HG02852 (cell line): ENCODE results near the gene SCGB3A2.

Experiments used
- ATAC-seq: cut with Tn5 transposase; IDR thresholded peaks from one replicate; pipeline ENCODE4 v1.9.1; 2021; ENCODE audit warnings: mild to moderate bottlenecking, moderate library complexity; ENCODE audit not compliant: unreplicated experiment

Gene SCGB3A2, protein sequence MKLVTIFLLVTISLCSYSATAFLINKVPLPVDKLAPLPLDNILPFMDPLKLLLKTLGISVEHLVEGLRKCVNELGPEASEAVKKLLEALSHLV

DNA sequence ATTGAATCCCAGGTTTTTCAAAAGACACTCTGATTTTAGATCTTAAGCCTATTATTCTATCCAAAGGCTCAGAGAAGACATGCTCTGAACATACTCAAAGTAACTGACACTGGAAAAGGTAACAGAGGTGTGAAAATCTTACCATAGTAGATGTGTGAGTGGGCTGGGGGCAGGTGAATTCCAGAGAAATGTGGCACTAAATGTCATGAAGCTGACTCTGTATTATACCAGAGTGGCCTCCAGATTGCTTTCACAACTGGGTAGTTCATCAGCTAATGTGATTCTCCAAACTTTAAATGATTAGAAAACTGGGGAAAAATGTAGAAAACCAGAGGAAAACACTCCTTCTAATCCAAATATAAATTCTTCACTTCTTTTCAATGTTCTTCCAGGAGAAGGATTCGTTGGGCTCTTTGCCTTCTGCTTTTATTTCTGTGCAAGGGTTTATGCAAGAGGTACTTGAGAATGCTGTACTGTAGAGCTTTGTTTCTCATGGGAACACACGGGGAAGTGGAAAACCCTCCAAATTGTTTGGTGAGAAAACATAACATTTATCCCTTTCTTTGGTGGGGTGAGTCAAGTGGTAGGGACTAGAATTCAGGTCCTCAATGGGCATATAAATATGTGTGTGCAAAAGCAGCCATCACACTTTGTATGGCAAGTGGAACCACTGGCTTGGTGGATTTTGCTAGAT is at the start of gene SCGB3A2:
SCGB3A2 (plus strand) TSS at position 646 of the 694 bp plus-strand sequence. CDS start 93 bp downstream, outside the sequence.
- ATAC-seq, result no peak

DNA sequence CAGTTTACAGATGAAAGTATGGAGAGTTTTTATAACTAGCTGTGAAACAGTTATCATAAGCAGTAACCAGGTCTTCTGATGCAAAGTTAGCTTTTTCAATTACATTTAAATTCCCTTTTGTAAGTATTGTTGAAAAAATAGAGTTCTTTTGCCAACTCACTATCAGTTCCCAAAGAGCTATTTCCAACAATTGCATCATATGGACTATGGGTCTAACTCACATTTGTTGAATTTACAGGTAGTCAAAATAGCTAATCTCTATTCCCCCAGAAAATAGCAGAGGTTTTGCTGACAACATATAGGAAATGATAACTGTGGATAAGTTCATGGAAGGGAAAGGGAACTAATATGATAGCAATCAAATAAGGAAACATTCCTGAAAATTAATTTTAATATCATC is 48.5 kb upstream of the SCGB3A2 start:
- ATAC-seq, result no peak

DNA sequence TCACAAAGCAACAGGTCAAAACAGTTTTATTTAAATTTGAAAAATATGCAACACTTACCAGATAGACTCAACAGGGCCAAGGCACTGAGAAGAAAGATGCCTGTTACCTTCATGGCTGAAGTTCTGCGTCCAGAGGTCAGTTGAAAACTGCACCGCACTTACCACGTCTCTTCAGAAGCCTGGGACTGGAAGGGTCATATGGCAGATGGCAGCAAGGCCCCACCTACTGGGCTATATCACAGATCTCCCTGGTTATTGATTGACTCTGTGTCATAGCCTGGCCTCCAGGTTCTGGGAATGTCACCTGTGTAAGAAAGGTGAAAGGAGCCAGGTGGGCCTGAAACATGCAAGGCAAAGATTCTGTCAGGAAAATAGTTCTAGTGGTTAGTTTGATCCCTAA is 47.0 kb upstream of the SCGB3A2 start, which contains the start of gene SPINK1:
SPINK1 (minus strand) TSS at position 207 of the 400 bp plus-strand sequence; CDS start at position 113, 94 bp downstream.
- no peak for ATAC-seq

DNA sequence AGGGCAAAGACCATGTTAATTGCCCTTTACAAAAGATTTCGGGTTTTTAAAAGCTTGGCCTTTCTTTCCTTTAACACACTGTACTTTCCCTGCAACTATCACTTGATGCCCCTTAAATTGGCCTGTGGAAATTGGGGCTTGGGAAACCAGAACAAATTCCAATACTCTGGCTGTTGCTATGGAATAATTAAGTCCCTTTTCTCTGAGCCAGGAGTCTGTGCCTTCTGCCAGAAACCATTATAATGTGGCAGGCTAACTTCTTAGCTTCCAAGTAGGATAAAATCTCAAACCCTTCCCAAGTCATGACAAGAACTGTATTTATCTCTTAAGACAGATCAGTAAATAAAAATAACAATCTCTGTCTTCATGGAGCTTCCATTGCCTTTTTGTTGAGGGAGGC is 46.0 kb upstream of the SCGB3A2 start:
- ATAC-seq, result no peak

DNA sequence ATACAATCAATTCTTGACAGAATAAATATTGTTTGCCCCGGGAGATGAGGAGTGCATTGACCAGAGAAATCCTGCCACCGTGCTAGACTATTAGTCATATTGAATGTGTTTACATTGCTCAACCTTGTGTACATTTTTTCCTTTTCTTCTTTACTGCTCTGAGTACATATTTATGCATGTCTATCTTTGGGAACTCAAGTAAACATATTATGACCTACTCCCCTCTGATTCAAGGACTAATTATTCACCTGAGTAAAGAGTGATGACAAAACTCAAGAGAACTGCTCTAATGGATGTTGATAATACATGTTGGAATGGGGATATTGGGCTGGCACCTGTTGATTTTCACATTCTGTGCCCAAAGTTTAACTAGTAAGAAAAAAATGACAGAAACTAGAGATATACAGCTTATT is 43.1 kb upstream of the SCGB3A2 start:
- no peak for ATAC-seq

DNA sequence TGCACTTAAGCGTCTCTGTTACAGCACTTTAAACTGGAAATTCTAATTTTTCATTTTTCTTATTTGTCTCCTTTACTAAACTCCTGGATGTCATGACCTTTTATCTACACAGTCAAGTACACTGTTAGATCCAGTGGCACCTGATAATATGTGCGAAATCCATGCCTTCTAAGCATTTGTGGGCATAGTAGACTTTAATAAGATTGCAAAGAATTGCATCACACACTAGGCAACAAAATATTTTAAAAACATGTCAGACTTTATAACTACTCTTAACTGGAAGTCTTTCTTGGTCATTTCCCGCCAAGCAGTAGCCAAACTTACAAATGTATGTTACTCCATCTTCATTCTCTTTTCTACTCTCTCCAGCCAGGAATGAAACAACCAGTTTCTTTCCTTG is 42.1 kb upstream of the SCGB3A2 start:
- no peak for ATAC-seq

DNA sequence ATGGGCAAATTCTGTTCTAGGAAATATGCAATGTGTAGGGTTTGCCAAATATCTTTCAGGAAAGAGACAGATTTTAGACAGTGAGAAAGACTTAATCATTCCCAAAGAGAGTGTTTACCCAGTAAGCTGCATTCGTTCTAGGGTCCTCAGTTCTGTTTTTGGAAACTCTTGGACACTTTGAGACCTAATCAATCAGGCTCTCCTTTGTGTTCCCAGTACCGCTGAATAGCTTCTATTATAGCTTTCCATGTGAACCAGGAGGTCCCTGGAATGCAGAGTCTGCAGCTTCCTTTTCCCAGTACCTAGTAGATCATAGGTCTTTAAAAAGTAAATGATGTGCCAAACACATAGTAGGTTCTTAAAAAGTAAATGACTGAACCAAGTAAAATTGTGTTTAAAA is 35.6 kb upstream of the SCGB3A2 start:
- no peak for ATAC-seq

DNA sequence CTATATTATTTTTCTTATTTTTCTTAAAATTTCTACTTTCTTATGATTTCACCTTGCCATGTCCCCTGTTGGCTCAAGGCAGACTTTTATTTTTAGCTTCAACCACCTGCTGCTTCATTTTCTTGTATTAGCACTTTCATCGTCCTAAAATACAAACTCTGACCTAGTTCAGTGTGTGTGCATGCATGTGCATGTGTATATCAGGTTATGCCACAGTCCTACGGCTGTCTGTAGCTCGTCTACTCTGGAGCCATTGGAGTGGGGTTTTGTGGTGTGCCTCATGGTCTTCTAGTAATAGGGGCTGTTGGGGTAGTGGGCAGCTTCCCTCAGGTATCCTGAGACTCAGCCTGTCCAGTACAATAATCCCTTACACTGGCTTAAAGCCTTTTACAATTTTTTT is 33.7 kb upstream of the SCGB3A2 start:
- ATAC-seq, result no peak

DNA sequence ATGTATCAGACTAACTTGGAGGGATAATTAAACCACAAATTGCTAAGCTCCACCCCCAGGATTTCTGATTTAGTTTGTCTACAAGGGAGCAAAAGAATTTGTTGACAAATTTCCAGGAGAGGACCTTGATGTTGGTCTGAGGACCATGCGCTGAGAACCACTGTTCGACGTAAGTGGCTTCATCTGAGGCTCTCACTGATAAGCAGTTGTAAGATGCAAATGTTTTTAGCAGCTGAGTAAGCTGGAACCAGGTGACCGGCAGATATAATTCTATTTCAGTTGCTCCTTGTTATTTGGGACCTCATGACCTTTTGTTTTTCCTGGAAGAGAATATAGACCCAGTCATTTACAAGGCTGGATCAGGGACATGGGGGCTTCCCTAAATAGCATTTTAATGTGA is 32.9 kb upstream of the SCGB3A2 start:
- no peak for ATAC-seq

DNA sequence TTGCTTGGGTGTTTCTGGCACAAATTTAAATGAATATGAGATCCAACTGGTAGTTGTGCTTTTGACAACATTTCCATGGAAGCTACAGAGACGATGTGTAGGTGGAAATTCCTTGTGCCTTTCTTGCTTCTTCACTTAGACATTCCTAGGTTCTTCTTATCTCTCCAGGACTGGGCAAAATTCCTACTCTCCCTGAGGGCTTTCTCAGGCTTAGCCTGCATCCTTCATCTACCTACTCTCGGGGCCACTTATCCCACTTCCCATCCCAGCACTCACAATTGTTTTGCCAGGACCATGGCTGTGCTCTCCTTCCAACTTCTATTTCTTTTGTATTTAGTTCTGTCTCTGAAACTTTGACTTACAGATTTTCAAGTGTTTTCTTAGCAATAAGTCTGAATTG is 29.3 kb upstream of the SCGB3A2 start:
- ATAC-seq, result no peak

DNA sequence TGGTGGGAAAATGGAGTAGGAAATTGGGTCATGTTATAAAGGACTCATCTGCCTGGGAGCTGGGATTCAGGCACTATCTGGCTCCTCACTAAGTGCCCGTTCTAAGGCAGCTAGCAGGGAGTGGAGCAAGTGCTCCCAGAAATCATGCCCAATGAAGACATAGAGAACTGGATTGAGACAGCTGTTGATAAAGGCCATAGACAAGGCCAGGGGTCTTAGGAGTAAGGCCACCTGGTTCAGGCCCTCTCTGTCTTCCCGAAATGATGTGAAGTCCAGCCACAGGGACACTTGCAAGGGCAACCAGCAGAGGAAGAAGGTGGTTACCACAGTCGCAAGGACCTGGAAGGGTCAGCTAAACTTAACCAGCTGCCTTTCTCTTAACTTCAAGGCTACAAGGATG is 26.9 kb upstream of the SCGB3A2 start:
- no peak for ATAC-seq

DNA sequence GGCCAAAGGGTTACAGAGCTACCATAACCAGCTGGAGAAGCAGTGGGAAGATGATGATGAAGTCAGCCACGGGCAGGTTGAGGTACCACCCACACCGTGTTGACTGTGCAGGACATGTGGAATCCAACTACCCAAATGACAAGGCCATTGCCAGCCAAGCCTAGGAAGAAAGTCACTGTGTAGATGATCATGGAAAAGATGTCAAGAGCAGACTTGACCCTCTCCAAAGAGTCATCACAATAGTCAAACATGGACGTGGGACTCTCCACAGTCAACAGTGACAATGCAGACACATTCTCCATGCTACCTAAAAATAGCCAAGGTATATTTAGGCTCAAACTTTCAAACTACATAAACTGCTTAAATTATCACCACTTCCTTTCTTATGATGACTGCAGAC is 26.1 kb upstream of the SCGB3A2 start:
- no peak for ATAC-seq

DNA sequence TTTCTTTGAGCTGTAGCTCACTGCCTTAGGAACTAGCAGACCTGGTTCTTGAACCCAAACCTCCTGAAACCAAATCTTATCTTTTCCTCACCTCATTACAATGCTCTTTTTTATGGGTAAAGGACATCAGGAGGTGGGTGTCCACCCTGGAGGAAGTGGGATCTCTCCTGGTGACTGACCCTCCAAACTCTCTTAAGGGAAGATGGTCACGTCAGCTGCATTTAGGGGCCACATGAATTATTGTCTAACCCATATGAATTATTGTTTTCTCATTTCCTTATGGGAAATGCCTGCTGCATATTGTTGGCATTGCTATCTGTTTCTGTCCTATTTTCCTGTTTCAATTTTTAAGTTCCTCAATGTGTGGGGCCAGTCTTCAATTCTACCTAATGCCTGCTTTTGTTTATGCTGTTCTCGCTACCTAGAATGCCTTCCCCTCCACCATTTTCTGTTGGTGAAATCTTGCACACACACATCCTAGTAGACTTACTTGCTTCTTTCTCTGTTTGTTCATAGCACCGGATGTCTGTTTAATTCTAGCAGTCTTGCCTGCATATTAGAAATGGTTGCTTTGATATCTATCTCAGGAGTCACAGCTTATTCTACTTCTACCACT is 25.0 kb upstream of the SCGB3A2 start:
- no peak for ATAC-seq

DNA sequence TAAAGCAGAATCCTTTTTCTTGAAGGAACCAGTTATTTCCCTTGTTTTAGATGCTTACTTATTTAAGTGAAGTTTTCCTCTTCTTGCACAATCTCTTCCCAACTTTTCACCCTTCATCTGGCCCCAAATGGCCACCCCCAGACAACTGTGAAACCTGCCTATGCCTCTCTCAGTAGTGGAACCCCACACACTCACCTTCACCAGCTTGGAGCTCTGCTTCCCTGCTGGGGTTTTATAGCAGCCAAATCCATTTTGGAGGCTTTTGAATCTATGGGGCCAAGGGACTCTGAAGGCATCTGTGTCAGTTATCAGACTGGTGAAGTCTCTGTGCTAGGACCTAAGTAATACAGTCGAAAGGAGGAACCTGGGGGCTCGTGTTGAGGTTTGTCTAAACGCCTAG is 24.2 kb upstream of the SCGB3A2 start:
- no peak for ATAC-seq

DNA sequence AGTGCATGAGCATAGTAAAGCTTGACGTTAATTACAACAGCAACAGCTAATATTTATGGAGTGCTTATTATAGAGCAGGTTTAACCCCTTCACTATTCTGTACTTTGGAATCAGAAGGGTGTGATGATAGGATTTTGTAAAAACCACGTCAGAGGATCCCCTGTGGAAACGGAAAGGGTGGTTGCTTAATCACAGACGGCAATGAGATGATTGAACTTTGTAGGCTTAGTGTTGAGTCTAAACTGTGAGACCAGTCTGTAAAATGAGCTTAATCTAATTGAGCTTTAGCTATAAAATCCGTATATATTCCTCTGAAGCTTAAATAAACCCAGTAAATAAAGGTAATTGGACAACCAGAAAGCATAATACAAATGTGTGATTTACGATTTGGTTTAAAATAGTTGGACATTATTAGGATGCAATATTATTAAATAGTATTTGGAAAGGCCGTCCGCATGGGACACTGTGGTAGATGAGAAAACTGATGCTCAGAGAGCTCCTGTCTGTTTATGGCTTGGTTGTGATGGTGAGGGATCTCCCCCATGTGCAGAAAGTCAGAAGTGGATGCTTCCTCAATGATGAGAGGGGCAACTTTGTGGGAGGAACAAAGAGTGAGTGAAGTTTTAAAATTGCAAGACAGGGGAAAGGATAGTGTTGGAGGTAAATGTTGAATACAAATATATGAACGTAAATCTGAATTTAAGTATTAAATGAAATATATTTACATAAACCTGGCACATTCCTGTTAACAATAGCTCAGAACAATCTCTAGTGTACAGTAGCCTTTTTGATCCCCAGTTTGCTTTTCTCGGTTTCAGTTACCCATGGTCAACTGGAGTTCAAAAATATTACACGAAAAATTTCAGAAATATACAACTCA is 23.4 kb upstream of the SCGB3A2 start:
- ATAC-seq, result no peak

DNA sequence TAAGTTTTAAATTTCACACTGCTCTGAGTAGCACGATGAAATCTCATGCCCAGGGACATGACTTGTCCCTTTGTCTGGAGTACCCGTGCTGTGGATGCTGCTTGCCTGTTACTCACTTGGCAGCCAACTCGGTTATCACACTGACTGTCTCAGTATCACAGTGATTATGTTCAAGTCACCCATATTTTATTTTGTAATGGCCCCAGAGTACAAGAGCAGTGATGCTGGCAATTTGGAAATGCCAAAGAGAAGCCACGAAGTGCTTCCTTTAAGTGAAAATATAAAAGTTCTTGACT is 22.8 kb upstream of the SCGB3A2 start:
- ATAC-seq, result no peak

DNA sequence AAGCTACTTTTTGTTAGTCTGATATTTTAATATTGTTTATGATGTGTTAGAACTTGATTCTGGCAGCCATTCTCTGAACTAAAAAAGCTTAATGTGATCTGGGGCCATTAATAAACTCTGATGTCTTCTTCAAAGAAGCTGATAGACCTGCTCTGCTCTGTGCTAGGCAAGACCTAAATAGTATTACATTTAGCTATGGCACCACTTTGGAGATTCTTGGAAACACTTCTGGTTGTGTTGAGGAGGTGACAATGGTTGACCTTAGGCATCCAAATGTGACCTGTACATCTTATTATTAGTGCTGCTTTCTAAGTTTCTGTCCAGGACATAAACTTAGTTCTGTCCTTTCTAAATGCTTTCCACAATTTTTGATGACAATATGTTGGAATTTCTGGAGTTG is 21.7 kb upstream of the SCGB3A2 start:
- ATAC-seq, result no peak

DNA sequence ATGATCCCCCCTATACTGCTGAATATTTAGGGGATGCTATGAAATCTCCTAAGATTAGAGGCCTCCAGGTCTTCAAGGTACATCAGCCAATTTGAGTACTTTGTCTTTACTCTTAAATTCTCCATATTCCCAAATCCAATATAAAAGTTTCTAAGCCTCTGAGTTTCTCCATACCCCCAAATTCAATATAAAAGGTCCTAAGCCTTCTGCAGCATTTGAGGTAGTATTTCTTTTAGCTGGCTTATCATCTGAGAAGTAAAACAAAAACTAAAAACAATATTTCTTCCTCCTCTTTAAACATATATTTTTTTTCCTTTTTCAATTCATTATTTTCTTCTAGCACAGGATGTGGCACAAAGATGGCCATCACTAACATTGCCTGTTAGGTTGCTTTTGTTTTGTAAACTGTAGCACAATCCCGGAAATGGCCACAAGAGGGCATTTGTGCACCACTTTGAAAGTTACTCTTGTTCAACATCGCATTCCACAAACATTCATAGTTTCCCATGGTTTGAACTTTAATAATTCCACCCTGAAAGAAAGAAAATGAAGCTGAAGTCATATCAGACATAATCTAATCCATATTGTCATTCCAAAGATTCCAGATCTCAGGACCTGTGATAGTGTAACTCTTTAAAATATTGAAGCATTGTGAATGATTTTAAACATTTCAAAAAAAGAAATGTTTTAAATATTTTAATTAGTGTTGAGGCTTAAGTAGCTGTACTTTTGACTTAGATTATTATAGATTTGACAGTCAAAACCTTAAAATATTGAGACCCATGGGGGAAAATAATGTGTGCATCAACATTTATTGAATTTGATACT is 21.0 kb upstream of the SCGB3A2 start:
- peak; percentile 86 for ATAC-seq

DNA sequence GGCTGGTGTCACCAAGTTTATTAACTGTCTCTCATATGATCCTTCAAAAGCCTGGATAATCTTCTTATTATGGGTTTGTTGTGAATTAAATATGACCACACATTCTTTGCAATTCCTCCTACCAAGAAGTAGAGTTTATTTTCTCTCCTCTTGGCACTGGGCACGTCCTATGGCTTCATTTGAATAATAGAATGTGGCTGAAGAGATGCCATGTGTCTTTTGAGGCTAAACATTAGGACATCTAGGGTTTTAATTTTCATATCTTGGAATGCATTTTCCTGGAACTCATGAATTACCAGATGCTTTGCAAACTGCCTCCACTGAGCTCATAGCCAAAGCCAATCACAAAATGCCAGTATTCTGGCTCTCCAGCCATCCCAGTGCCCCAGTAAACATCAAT is 19.9 kb upstream of the SCGB3A2 start:
- ATAC-seq, result no peak

DNA sequence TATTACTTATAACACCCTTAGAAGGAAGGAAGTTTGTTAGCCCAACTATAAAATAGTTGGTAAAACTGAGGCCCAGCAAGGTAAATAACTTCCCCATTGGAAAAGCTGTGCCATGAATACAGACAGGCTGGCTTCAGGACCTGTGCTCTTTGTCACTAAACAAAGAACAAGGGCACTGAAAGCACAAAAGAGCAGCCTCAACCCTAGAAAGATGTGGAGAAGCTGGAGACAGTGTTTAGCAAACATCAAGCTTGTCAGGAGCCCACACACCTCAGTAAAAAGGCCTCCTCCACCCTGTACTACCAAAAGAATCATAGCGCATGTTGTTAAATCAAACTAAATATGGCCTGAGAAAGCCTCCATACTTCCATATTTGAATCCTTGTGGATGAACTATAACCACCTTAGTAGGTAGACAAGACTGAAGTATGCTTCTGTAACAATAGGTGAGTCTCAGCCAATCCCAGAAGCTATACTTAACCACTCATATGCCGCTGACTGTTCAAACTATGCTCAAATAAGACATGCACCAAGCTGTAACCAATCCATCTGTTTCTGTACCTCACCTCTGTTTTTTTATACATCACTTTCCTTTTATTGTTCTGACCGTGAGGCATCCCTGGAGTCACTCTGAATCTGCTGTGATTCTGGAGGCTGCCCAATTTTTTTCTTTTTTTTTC is 18.4 kb upstream of the SCGB3A2 start:
- ATAC-seq, result no peak
